HepG2 (cell line): ENCODE results near the gene NFXL1. TPM values are rescaled to one million over a fixed set of nuclear protein-coding genes. Genes with fewer than 3 reads are reported as not detected.

Source experiments
- ATAC-seq: fragments of 200-7000 bp; cut with Tn5 transposase; 3 replicates; pipeline ENCODE4 v1.9.1; 2020; ENCODE audit warnings: mild to moderate bottlenecking, moderate library complexity
- BruUV-seq: library from RNA; stranded (reverse); fragments of 400-500 nt; replicated peaks from 2 replicates; lab custom pipeline; 2021; lab: Mats Ljungman, UMichigan
- CTCF ChIA-PET: fragments of 300-600 bp; formaldehyde crosslinking; extraction: SDS; loops from one replicate; lab custom pipeline; 2021; ENCODE audit warnings: low total read pairs, inconsistent platforms, low intra/inter-chr PET ratio; lab: Yijun Ruan, JAX
- POLR2A ChIA-PET: fragments of 350-600 bp; sonication (Branson Sonifier 250); formaldehyde crosslinking; loops from one replicate; lab custom pipeline; 2020; ENCODE audit warnings: antibody characterized with exemption, inconsistent platforms; lab: Yijun Ruan, JAX
- DNase-seq: peaks from one replicate; pipeline ENCODE4 v3.0.0-alpha.2; 2015; ENCODE audit warnings: low spot score
- FAIRE-seq: peaks from 3 replicates; lab custom pipeline; 2011; peaks lifted over from hg19 to GRCh38; lab: Jason Lieb, UNC
- H2AFZ ChIP-seq: one replicate; pipeline ENCODE4 v1.6.1; 2011; ENCODE audit warnings: low read length, inconsistent platforms
- H3K27ac ChIP-seq: fragments of 300-600 bp; 3 replicates; pipeline ENCODE4 v1.8.0; 2011; ENCODE audit warnings: mixed run types, mild to moderate bottlenecking, mixed read lengths, low read length, inconsistent platforms; ENCODE audit not compliant: insufficient read depth; ENCODE audit errors: extremely low read length
- H3K27me3 ChIP-seq, 2 experiments: fragments of 200-600 bp in 1 of 2; 2 replicates in 1 of 2; 3 replicates in 1 of 2; pipeline versions ENCODE4 v1.6.0 to v1.8.0; 2011; ENCODE audit warnings: low read length in 2 of 2, mild to moderate bottlenecking in 2 of 2, moderate library complexity in 2 of 2, inconsistent platforms in 1 of 2; ENCODE audit not compliant: insufficient read depth in 2 of 2, control insufficient read depth in 1 of 2
- H3K36me3 ChIP-seq, 2 experiments: fragments of 200-600 bp in 1 of 2; replicated peaks in 1 of 2; 2 replicates in 1 of 2; 3 replicates in 1 of 2; pipeline versions ENCODE4 v1.5.1 to v1.8.0; 2011; ENCODE audit warnings: low read length in 2 of 2, inconsistent platforms in 1 of 2; ENCODE audit not compliant: insufficient read depth in 2 of 2, control insufficient read depth in 1 of 2
- H3K4me1 ChIP-seq: 2 replicates; pipeline ENCODE4 v1.5.1; 2012; ENCODE audit warnings: low read length, inconsistent platforms; ENCODE audit not compliant: insufficient read depth
- H3K4me2 ChIP-seq: 2 replicates; pipeline ENCODE4 v1.6.0; 2011; ENCODE audit warnings: low read depth, low read length, inconsistent platforms
- H3K4me3 ChIP-seq, 3 experiments: fragments of 200-600 bp in 1 of 3; sonication (generic), shearing (Covaris generic) in 1 of 3; replicated peaks in 1 of 3; 2 replicates each; pipeline ENCODE4 v1.5.1; 2011 to 2016; ENCODE audit warnings: low read length in 3 of 3, inconsistent platforms in 2 of 3, low read depth in 2 of 3, mild to moderate bottlenecking in 2 of 3, control low read depth in 1 of 3, mixed read lengths in 1 of 3; ENCODE audit not compliant: insufficient read depth in 1 of 3
- H3K79me2 ChIP-seq: one replicate; pipeline ENCODE4 v1.6.1; 2011; ENCODE audit warnings: low read length, inconsistent platforms; ENCODE audit not compliant: insufficient read depth
- H3K9ac ChIP-seq: 2 replicates; pipeline ENCODE4 v1.6.0; 2011; ENCODE audit warnings: mild to moderate bottlenecking, low read depth, low read length, inconsistent platforms; ENCODE audit not compliant: insufficient read depth
- H3K9me3 ChIP-seq: 2 replicates; pipeline ENCODE4 v1.5.1; 2012; ENCODE audit warnings: mild to moderate bottlenecking, low read length
- H4K20me1 ChIP-seq: 2 replicates; pipeline ENCODE4 v1.6.0; 2011; ENCODE audit warnings: inconsistent platforms, mild to moderate bottlenecking, low read length, moderate library complexity; ENCODE audit not compliant: insufficient read depth
- DNMT3B ChIP-seq: conservative IDR thresholded peaks from 2 replicates; pipeline ENCODE4 v1.6.1; 2016; ENCODE audit warnings: missing biosample characterization, control low read depth
- GABPB1 ChIP-seq: IDR thresholded peaks from 2 replicates; pipeline ENCODE4 v1.6.1; 2016; ENCODE audit warnings: mild to moderate bottlenecking, missing genetic modification reagents, moderate library complexity, missing compliant biosample characterization
- HMGXB3 ChIP-seq: sonication (generic); formaldehyde crosslinking; IDR thresholded peaks from 2 replicates; pipeline ENCODE4 v1.4.0; 2020; ENCODE audit warnings: missing genetic modification reagents, borderline replicate concordance
- KLF6 ChIP-seq: IDR thresholded peaks from 2 replicates; pipeline ENCODE4 v1.8.0; 2016; ENCODE audit warnings: missing biosample characterization, missing genetic modification reagents
- KMT2B ChIP-seq: IDR thresholded peaks from 2 replicates; pipeline ENCODE4 v1.6.1; 2016; ENCODE audit warnings: missing genetic modification reagents, missing compliant biosample characterization
- NR2C2 ChIP-seq: sonication (generic); formaldehyde crosslinking; IDR thresholded peaks from 2 replicates; pipeline ENCODE4 v1.4.0; 2020; ENCODE audit warnings: missing genetic modification reagents, mild to moderate bottlenecking, moderate library complexity, borderline replicate concordance
- PHB2 ChIP-seq: fragments of 450-650 bp; IDR thresholded peaks from 2 replicates; pipeline ENCODE4 v1.6.1; 2018; ENCODE audit not compliant: partially characterized antibody
- PHF21A ChIP-seq: sonication (generic); formaldehyde crosslinking; IDR thresholded peaks from 2 replicates; pipeline ENCODE4 v1.5.0; 2020; ENCODE audit warnings: mild to moderate bottlenecking, missing genetic modification reagents
- SOX6 ChIP-seq, 2 experiments: fragments of 450-650 bp in 1 of 2; sonication (generic) in 1 of 2; formaldehyde crosslinking in 1 of 2; IDR thresholded peaks; 2 replicates each; pipeline versions ENCODE4 v1.4.0 to v1.6.1; 2017 to 2020; ENCODE audit warnings: antibody characterized with exemption in 1 of 2, mild to moderate bottlenecking in 1 of 2, missing genetic modification reagents in 1 of 2
- TFDP2 ChIP-seq: sonication (generic); formaldehyde crosslinking; IDR thresholded peaks from 2 replicates; pipeline ENCODE4 v1.4.0; 2020; ENCODE audit warnings: missing genetic modification reagents
- ZBED4 ChIP-seq: sonication (generic); formaldehyde crosslinking; IDR thresholded peaks from 2 replicates; pipeline ENCODE4 v1.4.0; 2020; ENCODE audit warnings: missing genetic modification reagents, borderline replicate concordance
- ZNF232 ChIP-seq: sonication (generic); formaldehyde crosslinking; IDR thresholded peaks from 2 replicates; pipeline ENCODE4 v1.4.0; 2020; ENCODE audit warnings: missing genetic modification reagents, borderline replicate concordance
- ZNF614 ChIP-seq: IDR thresholded peaks from 2 replicates; pipeline ENCODE4 v1.6.1; 2018; ENCODE audit warnings: missing biosample characterization, missing genetic modification reagents, inconsistent platforms, borderline replicate concordance
- ZNF746 ChIP-seq: sonication (generic); formaldehyde crosslinking; IDR thresholded peaks from 2 replicates; pipeline ENCODE4 v1.8.0; 2022; ENCODE audit warnings: mild to moderate bottlenecking, missing genetic modification reagents
- ZNF766 ChIP-seq: sonication (generic); formaldehyde crosslinking; IDR thresholded peaks from 2 replicates; pipeline ENCODE4 v1.5.0; 2020; ENCODE audit warnings: missing genetic modification reagents, borderline replicate concordance
- ZSCAN25 ChIP-seq: sonication (generic); formaldehyde crosslinking; IDR thresholded peaks from 2 replicates; pipeline ENCODE4 v1.8.0; 2022; ENCODE audit warnings: mild to moderate bottlenecking, missing genetic modification reagents
- WGBS: methylation state at CpG from one replicate; pipeline ENCODE4 v1.1.6; 2017; ENCODE audit warnings: low lambda C conversion rate; 5-methylcytosine and 5-hydroxymethylcytosine counted together
- in situ Hi-C: cut with HindIII; loops from 2 replicates; pipeline ENCODE4 v1.10.0; 2017; ENCODE audit warnings: low pct_unique_long_range_greater_than_20kb; ENCODE audit not compliant: extremely low pct_ligation_motif_present
- intact Hi-C: fragments of 100-400 bp; cut with micrococcal nuclease; formaldehyde crosslinking; loops from one replicate; pipeline ENCODE4 v1.10.0; 2022; ENCODE audit not compliant: unreplicated experiment
- polyA plus RNA-seq, 8 experiments: library from polyadenylated mRNA; depleted of rRNA in 3 of 8; stranded (reverse) in 7 of 8; unstranded in 1 of 8; fragments of >200 nt; fragmentation: Illumina TruSeq in 4 of 8; extraction: Trizol in 4 of 8; gene quantifications; 2 replicates each; pipeline versions ENCODE4 v1.2.1 to v1.2.3, GENCODE V29; 2011 to 2016; ENCODE audit warnings: low read depth in 4 of 8, missing spikeins in 1 of 8, mixed read lengths in 1 of 8; ENCODE audit not compliant: insufficient read depth in 1 of 8
- total RNA-seq, 5 experiments: library from RNA; depleted of rRNA; stranded (reverse); fragments of >200 nt; fragmentation: Illumina TruSeq; extraction: Trizol; gene quantifications; 2 replicates each; pipeline ENCODE4 v1.2.3, GENCODE V29; 2016; ENCODE audit warnings: low read depth in 1 of 5

The NFXL1 gene
- total and polyA plus RNA-seq, 2 of the 13 experiments (the other 11 are each of a cell fraction or from before 2014, with no cell fraction given): 12.0 to 18.6 TPM

- H3K9ac ChIP-seq: peak overlapping the region; percentile 65
- H3K27me3 ChIP-seq: no peaks in the 10 kb centered on the region; a peak in 1 of 5 replicates
- 0% methylated on average over 6 of the region's 6 CpGs for WGBS
- no peak overlapping the region for H3K27ac ChIP-seq
- CTCF ChIA-PET: no interaction called here
- POLR2A ChIA-PET: interaction anchor here (0.6 to 1.4 kb wide), 4 partner anchors 12 to 129 kb away, joined by 3 to 5 read pairs (median 4); no protein-coding TSS in a partner anchor
- peaks cover 42% of the 10 kb centered on the region for H3K79me2 ChIP-seq
- peaks cover 11% of the 10 kb centered on the region; the same call in 1 of the 2 replicates for H4K20me1 ChIP-seq
- peak overlapping the region; percentile 80 to 96 (median 80) for H3K4me3 ChIP-seq
- H2AFZ ChIP-seq: peak overlapping the region; percentile 100
- ATAC-seq (no peak; the same call in 2 of the 3 replicates), DNase-seq (no peak), FAIRE-seq (no peak)
- no peaks in the 10 kb centered on the region for H3K9me3 ChIP-seq
- H3K4me2 ChIP-seq: peak overlapping the region; percentile 98
- peaks cover 1 to 6% of the 10 kb centered on the region in 2 experiments; a peak in 2 of 5 replicates for H3K36me3 ChIP-seq
- intact Hi-C loops: loop anchor here (5.0 kb wide), 3 partner anchors 38 to 102 kb away; partner anchors contain the start of genes CNGA1, CORIN and NIPAL1
- no TSS peak for BruUV-seq
- in situ Hi-C loops: no loop called here
- H3K4me1 ChIP-seq: peaks cover 40% of the 10 kb centered on the region
- TF ChIP-seq ZBED4: no peak
- no peak for TF ChIP-seq ZNF232 (CRISPR knock-in tag)
- no peak for TF ChIP-seq SOX6 (IDR thresholded peaks at IDR 0.05)
- peak; percentile 45; the same call in 1 of the 2 replicates for TF ChIP-seq SOX6 (CRISPR knock-in tag; IDR thresholded peaks at IDR 0.05)
- TF ChIP-seq PHB2: no peak
- TF ChIP-seq DNMT3B (CRISPR knock-in tag): no peak
- TF ChIP-seq ZNF746 (CRISPR knock-in tag): peak; percentile 9; the same call in 1 of the 2 replicates
- TF ChIP-seq ZNF766 (CRISPR knock-in tag): no peak
- no peak for TF ChIP-seq ZSCAN25 (CRISPR knock-in tag)
- TF ChIP-seq KLF6 (CRISPR knock-in tag): 0 out of 2 replicates have a peak, but pooled peaks have one; percentile 7
- peak; percentile 9; the same call in 1 of the 2 replicates for TF ChIP-seq KMT2B
- TF ChIP-seq GABPB1: no peak
- no peak for TF ChIP-seq TFDP2 (CRISPR knock-in tag)
- TF ChIP-seq HMGXB3: no peak
- TF ChIP-seq PHF21A (CRISPR knock-in tag): no peak
- 0 out of 2 replicates have a peak, but pooled peaks have one; percentile 7 for TF ChIP-seq ZNF614 (CRISPR knock-in tag)
- TF ChIP-seq NR2C2: peak; percentile 84
Observed at GRCh38 chr4:47914926-47915237, 499 bp upstream of the NFXL1 start.
